Hepatocyte (in vitro differentiated cells): ENCODE results near the gene NENF. TPM values are rescaled to one million over a fixed set of nuclear protein-coding genes. Genes with fewer than 3 reads are reported as not detected.

Source experiments
- DNase-seq: peaks from one replicate; pipeline ENCODE4 v3.0.0-alpha.2; 2016; ENCODE audit warnings: low spot score
- H2AFZ ChIP-seq: fragments of 200-600 bp; sonication (generic); 2 replicates; pipeline ENCODE4 v1.6.0; 2016; ENCODE audit warnings: antibody characterized with exemption, mild to moderate bottlenecking
- H3K27ac ChIP-seq: fragments of 200-600 bp; sonication (generic); 2 replicates; pipeline ENCODE4 v1.5.1; 2016; ENCODE audit warnings: mild to moderate bottlenecking
- H3K27me3 ChIP-seq: fragments of 200-600 bp; sonication (generic); 2 replicates; pipeline ENCODE4 v1.6.1; 2016
- H3K36me3 ChIP-seq: fragments of 200-600 bp; sonication (generic); replicated peaks from 2 replicates; pipeline ENCODE4 v1.5.1; 2016; ENCODE audit warnings: low read depth; ENCODE audit not compliant: insufficient read depth
- H3K4me1 ChIP-seq: fragments of 200-600 bp; sonication (generic); 2 replicates; pipeline ENCODE4 v1.5.1; 2016; ENCODE audit warnings: mild to moderate bottlenecking, moderate library complexity; ENCODE audit not compliant: insufficient read depth
- H3K4me2 ChIP-seq: fragments of 200-600 bp; sonication (generic); 2 replicates; pipeline ENCODE4 v1.6.0; 2016
- H3K4me3 ChIP-seq: fragments of 200-600 bp; sonication (generic); 2 replicates; pipeline ENCODE4 v1.5.1; 2016; ENCODE audit warnings: mild to moderate bottlenecking
- H3K79me2 ChIP-seq: fragments of 200-600 bp; sonication (generic); 2 replicates; pipeline ENCODE4 v1.6.0; 2017; ENCODE audit warnings: mild to moderate bottlenecking
- H3K9me2 ChIP-seq: fragments of 200-600 bp; sonication (generic); replicated peaks from 2 replicates; pipeline ENCODE4 v1.6.0; 2017; ENCODE audit warnings: mild to moderate bottlenecking; ENCODE audit not compliant: insufficient read depth
- H3K9me3 ChIP-seq: fragments of 200-600 bp; sonication (generic); 2 replicates; pipeline ENCODE4 v1.5.1; 2016; ENCODE audit warnings: low read depth, mild to moderate bottlenecking
- H4K20me1 ChIP-seq: fragments of 200-600 bp; sonication (generic); 2 replicates; pipeline ENCODE4 v1.6.0; 2016; ENCODE audit warnings: mild to moderate bottlenecking; ENCODE audit not compliant: insufficient read depth, poor library complexity, severe bottlenecking
- EZH2 ChIP-seq: fragments of 200-600 bp; sonication (generic); IDR thresholded peaks from 2 replicates; pipeline ENCODE4 v1.6.1; 2016; ENCODE audit warnings: antibody characterized with exemption, mild to moderate bottlenecking, borderline replicate concordance
- EZH2phosphoT487 ChIP-seq: fragments of 200-600 bp; sonication (generic); IDR thresholded peaks from one replicate; pipeline ENCODE4 v1.6.1; 2018; ENCODE audit warnings: antibody characterized with exemption, mild to moderate bottlenecking, low read depth, moderate library complexity; ENCODE audit not compliant: unreplicated experiment, severe bottlenecking
- WGBS: methylation state at CpG from one replicate; pipeline ENCODE4 v1.1.6; 2016; ENCODE audit warnings: low lambda C conversion rate; ENCODE audit errors: missing lambda C conversion rate; 5-methylcytosine and 5-hydroxymethylcytosine counted together
- polyA plus RNA-seq: library from polyadenylated mRNA; unstranded; fragments of >200 nt; fragmentation: Nextera tagmentation; extraction: Ambion mirVana; gene quantifications from 2 replicates; pipeline ENCODE4 v1.2.1, GENCODE V29; 2016
- total RNA-seq: library from RNA; depleted of rRNA; stranded (reverse); fragments of >200 nt; gene quantifications from 2 replicates; pipeline ENCODE4 v1.2.3, GENCODE V29; 2014
- TF ChIP-seq, protein P1 (sequence below): fragments of 200-600 bp; sonication (generic); IDR thresholded peaks from 2 replicates; pipeline ENCODE4 v1.5.1; 2016; ENCODE audit warnings: antibody characterized with exemption, mild to moderate bottlenecking; ENCODE audit not compliant: poor library complexity

Gene NENF
- total and polyA plus RNA-seq, 2 experiments from 2014 or later, result 52.3 to 115 TPM

DNA sequence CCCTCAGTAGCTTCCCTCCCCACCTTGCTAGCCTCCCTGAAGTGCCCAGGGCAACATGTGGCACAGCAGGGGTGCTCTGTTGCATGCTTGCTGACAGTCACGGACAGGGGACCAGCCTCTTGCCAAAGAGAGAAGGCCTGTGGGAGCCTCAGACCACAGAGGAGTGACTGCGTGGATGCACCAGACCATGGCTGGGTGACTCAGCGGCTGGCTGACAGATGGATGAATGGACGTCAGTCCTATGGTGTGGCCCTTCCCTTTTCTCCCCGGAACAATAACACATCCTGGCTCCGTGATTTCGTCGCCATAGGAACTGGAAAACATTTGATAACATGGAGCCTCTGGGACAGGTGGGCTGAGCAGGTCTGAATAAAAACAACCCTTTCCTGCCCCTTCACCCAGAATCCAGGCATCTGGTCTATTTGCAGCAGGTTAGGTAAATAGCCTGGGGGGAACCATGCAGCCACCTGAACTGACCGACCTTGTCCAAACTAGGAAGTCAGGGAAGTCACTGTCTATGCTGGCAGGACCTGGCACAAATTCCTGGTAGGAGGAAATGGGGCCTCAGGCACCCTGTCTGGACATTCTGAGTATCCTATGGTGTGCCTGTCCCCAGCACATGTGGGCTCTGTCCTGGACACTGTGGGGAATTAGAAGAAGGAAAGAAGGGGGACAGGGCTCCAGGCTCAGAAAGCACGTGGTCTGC, 53.3 kb downstream of the NENF start:
- Histone ChIP-seq H4K20me1 (no peaks in the 10 kb centered on the region), H3K9me2 (no peaks in the 10 kb centered on the region), H3K4me1 (peaks cover 27% of the 10 kb centered on the region), H3K27me3 (no peaks in the 10 kb centered on the region), H2AFZ (no peak overlapping the region), H3K4me3 (no peak overlapping the region), H3K4me2 (no peak overlapping the region), H3K27ac (peak overlapping the region; percentile 88), H3K36me3 (no peaks in the 10 kb centered on the region), H3K79me2 (no peaks in the 10 kb centered on the region), H3K9me3 (no peaks in the 10 kb centered on the region)
- WGBS, result 36% methylated on average over 10 of the region's 10 CpGs
- DNase-seq, result peak; percentile 87
- TF ChIP-seq EZH2phosphoT487 (no peak), EZH2 (no peak)
- TF ChIP-seq, protein P1, sequence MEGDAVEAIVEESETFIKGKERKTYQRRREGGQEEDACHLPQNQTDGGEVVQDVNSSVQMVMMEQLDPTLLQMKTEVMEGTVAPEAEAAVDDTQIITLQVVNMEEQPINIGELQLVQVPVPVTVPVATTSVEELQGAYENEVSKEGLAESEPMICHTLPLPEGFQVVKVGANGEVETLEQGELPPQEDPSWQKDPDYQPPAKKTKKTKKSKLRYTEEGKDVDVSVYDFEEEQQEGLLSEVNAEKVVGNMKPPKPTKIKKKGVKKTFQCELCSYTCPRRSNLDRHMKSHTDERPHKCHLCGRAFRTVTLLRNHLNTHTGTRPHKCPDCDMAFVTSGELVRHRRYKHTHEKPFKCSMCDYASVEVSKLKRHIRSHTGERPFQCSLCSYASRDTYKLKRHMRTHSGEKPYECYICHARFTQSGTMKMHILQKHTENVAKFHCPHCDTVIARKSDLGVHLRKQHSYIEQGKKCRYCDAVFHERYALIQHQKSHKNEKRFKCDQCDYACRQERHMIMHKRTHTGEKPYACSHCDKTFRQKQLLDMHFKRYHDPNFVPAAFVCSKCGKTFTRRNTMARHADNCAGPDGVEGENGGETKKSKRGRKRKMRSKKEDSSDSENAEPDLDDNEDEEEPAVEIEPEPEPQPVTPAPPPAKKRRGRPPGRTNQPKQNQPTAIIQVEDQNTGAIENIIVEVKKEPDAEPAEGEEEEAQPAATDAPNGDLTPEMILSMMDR, result no peak

DNA sequence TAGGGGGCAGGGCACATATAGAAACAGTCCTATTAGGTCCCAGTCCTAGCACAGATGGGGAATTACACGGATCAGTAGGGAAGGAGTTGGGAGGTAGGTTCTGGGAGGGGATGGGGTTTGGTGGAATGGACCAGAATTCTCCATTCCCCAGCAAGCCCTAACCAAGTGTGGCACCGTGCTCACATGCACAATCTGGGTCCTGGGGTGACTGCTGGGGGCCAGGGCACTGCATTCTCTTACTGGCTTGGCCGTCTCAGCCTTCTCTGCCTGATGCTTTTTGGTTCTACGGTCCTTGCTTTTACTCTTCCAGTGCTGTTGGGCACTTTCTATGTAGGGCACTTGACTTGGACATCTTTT, 53.9 kb downstream of the NENF start:
- Histone ChIP-seq H2AFZ (no peak overlapping the region), H3K79me2 (no peaks in the 10 kb centered on the region), H3K9me2 (no peaks in the 10 kb centered on the region), H3K36me3 (no peaks in the 10 kb centered on the region), H4K20me1 (no peaks in the 10 kb centered on the region), H3K27ac (peak overlapping the region; percentile 80), H3K4me2 (no peak overlapping the region), H3K4me1 (peaks cover 27% of the 10 kb centered on the region), H3K4me3 (no peak overlapping the region), H3K9me3 (no peaks in the 10 kb centered on the region), H3K27me3 (no peaks in the 10 kb centered on the region)
- WGBS, result 90% methylated on average over 4 of the region's 4 CpGs
- DNase-seq, result no peak
- TF ChIP-seq, protein P1, result no peak
- TF ChIP-seq EZH2 (no peak), EZH2phosphoT487 (no peak)

DNA sequence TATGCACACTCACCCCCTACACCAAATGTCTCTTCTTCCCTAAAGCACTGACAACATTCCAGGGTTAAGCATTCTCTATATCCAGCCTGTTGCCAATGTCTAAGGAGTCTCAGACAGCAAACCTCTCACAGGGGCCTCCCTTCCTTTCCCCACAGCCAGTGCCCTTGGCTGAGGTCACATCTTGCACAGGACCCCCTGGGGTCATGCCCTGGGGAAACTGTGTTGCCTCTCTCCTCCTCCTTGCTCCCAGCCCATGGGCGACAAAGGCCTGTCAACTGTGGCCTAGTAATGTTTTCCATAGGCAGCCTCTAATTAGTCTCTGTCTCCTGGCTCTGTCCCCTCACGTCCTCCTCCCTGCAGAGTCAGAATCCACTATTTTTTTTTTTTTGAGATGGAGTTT, 54.6 kb downstream of the NENF start:
- no peaks in the 10 kb centered on the region for H3K27me3 ChIP-seq
- H3K4me1 ChIP-seq, result peaks cover 22% of the 10 kb centered on the region
- no peaks in the 10 kb centered on the region for H3K9me3 ChIP-seq
- no peak overlapping the region for H2AFZ ChIP-seq
- TF ChIP-seq EZH2phosphoT487 (no peak), EZH2 (no peak)
- TF ChIP-seq, protein P1, result no peak
- H3K4me2 ChIP-seq, result no peak overlapping the region
- no peaks in the 10 kb centered on the region for H3K36me3 ChIP-seq
- H3K79me2 ChIP-seq, result no peaks in the 10 kb centered on the region
- no peaks in the 10 kb centered on the region for H3K9me2 ChIP-seq
- no peak overlapping the region for H3K4me3 ChIP-seq
- H3K27ac ChIP-seq, result no peak overlapping the region
- no peaks in the 10 kb centered on the region for H4K20me1 ChIP-seq
- no peak for DNase-seq
- WGBS, result 92% methylated on average over 2 of the region's 2 CpGs
